Lower leg skin (tissue), 3 donors: ENCODE measurements around the gene ERAP2.

Experiments used
- CTCF ChIP-seq, 3 donors: fragments of 450-650 bp; IDR thresholded peaks; one replicate each; pipeline ENCODE4 v1.5.1; 2016; ENCODE audit warnings: antibody characterized with exemption in 3 of 3, mild to moderate bottlenecking in 3 of 3, moderate library complexity in 2 of 3
- POLR2A ChIP-seq, 2 donors: fragments of 450-650 bp; IDR thresholded peaks; one replicate each; pipeline ENCODE4 v1.6.1; 2016 to 2017; ENCODE audit warnings: antibody characterized with exemption in 2 of 2, mild to moderate bottlenecking in 1 of 2, moderate library complexity in 1 of 2

DNA sequence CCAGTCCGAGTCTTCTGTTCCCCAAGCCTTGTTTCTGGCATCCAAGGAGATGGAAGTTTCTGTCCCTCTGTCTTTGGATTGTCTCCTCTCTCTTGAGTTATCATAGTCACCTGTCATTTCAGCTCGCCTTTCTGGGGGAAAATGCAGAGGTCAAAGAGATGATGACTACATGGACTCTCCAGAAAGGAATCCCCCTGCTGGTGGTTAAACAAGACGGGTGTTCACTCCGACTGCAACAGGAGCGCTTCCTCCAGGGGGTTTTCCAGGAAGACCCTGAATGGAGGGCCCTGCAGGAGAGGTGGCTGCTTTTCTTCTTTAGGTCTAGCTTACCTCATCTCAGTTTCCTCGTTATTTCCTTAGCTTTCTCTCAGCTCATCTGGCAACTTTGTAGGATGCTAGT, 25.1 kb downstream of the ERAP2 start:
- TF ChIP-seq CTCF (IDR thresholded peaks at IDR 0.05) (no peak), POLR2A (IDR thresholded peaks at IDR 0.05) (no peak)
